SU-DHL-6 (cell line): ENCODE measurements around the gene PAX4.

Experiments used
- CTCF ChIP-seq: fragments of 200-600 bp; sonication (generic); IDR thresholded peaks from one replicate; pipeline ENCODE4 v1.5.1; 2017; ENCODE audit warnings: antibody characterized with exemption, mild to moderate bottlenecking, low read length, moderate library complexity; ENCODE audit not compliant: insufficient read depth, poor library complexity, severe bottlenecking
- EZH2phosphoT487 ChIP-seq: fragments of 200-600 bp; sonication (generic), shearing (Covaris generic); conservative IDR thresholded peaks from 2 replicates; pipeline ENCODE4 v1.6.1; 2018; ENCODE audit warnings: mild to moderate bottlenecking, antibody characterized with exemption, low read length, moderate library complexity, mixed read lengths

GRCh38 chr7:127581716-127582115, 36.2 kb downstream of the PAX4 start:
- no peak for TF ChIP-seq CTCF
- TF ChIP-seq EZH2phosphoT487 = no peak
